GM19025 (cell line): Measurements from ENCODE around the gene UACA.
"Not testable (repeated sequence)": the region's sequence is repeated elsewhere in the genome, so short reads cannot be mapped to it uniquely, and the experiment has no call there.

Experiments used
- ATAC-seq: cut with Tn5 transposase; IDR thresholded peaks from one replicate; pipeline ENCODE4 v1.9.1; 2021; ENCODE audit warnings: mild to moderate bottlenecking, low read depth, moderate library complexity; ENCODE audit not compliant: unreplicated experiment

Gene UACA, protein sequence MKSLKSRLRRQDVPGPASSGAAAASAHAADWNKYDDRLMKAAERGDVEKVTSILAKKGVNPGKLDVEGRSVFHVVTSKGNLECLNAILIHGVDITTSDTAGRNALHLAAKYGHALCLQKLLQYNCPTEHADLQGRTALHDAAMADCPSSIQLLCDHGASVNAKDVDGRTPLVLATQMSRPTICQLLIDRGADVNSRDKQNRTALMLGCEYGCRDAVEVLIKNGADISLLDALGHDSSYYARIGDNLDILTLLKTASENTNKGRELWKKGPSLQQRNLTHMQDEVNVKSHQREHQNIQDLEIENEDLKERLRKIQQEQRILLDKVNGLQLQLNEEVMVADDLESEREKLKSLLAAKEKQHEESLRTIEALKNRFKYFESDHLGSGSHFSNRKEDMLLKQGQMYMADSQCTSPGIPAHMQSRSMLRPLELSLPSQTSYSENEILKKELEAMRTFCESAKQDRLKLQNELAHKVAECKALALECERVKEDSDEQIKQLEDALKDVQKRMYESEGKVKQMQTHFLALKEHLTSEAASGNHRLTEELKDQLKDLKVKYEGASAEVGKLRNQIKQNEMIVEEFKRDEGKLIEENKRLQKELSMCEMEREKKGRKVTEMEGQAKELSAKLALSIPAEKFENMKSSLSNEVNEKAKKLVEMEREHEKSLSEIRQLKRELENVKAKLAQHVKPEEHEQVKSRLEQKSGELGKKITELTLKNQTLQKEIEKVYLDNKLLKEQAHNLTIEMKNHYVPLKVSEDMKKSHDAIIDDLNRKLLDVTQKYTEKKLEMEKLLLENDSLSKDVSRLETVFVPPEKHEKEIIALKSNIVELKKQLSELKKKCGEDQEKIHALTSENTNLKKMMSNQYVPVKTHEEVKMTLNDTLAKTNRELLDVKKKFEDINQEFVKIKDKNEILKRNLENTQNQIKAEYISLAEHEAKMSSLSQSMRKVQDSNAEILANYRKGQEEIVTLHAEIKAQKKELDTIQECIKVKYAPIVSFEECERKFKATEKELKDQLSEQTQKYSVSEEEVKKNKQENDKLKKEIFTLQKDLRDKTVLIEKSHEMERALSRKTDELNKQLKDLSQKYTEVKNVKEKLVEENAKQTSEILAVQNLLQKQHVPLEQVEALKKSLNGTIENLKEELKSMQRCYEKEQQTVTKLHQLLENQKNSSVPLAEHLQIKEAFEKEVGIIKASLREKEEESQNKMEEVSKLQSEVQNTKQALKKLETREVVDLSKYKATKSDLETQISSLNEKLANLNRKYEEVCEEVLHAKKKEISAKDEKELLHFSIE (N-terminal part only)

DNA sequence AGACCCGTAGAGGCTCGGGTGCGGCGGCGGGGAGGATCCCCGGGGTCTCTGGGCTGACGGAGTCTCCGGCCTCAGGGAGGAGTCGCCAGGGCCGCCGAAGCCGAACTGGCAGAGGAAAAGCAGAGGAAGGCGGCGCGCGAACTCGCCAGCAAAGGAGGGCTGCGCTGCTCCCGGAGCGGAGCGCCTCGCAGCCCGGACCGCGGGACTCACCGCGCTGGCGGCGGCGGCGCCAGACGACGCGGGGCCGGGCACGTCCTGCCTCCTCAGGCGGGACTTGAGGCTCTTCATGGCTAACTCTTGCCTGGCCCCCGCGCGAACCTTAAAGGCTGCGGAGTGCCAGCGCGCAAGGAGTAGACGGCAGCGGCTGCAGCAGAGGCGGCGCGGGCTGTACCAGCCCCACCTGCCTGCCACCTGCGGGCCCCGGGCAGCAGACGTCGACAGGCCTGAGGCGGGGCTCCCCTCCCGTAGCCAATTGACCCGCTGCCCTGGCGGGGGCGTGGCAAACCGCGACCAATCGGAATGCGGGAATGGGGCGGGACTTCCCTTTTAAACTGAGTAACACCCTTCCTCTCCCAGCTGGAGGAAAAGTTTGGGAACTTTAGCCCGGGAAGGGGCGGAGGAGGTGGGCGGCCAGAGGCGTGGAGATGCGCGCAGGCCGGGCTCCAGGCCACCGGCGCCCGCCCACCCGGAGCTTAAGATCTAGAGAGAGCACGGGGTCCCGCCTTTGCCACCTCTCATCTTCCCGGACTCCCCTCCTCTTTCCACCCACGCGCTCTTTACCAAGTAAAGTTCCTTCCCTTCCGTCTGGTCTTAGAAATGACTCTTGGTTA lies at the start of gene UACA:
Gene UACA (minus strand): TSS at position 439 of the 830 bp plus-strand sequence. CDS start 151 bp downstream, at position 288.
- peak; percentile 89 for ATAC-seq

DNA sequence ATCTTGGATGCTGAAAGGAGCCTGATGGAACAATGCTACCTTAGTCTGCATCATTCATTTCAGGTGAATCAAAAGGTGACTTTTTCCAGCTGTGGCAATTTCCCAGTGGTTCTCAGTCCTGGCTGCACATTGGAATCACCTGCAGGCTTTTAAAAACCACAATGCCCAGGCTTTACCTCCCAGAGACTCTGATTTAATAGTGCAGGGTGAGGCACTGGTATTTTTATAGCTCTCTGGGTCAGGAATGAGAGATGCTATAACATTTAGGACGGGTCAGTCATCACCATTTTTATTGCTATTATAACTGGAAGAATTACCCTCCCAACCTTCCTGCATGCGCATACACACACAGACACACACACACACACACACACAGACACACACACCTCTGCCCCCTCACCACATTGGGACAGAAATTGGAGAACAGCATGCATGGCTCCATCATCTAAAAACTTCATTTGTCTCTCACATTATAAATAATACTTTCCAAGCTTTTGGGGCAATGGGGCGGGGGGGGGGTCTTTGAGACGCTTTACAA lies 49.5 kb upstream of the UACA start:
- ATAC-seq: no peak

DNA sequence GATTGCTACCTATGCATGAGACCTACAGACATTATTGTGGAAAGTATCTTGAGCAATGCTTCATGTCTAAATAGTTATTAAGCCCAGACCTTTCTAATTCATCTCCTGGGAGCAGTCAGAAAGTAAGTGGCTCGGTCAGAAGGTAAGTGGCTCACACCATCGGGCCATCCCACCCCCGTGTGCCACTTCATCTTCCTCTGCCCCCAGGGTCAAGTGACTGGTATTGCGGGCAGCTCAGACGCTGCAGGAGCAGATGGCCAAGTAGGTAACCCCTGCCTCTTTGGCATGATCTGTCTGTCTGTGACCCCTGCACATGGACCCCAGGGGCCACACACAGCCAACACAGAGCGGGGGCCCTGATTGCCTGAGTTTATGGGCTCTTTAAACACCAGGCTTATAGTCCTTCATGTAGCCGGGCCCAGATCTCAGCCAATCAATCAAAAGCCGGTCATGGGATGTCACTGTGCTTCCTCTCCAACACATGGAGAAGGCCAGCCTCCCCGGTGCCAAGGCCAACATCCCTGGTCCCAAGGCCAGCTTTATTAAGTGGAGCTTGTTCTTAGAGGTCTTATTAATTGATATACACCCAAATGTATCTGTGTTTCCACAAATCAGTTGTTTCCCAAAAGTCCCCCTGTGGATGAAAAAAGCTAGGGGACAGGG lies 47.7 kb upstream of the UACA start:
- no peak for ATAC-seq

DNA sequence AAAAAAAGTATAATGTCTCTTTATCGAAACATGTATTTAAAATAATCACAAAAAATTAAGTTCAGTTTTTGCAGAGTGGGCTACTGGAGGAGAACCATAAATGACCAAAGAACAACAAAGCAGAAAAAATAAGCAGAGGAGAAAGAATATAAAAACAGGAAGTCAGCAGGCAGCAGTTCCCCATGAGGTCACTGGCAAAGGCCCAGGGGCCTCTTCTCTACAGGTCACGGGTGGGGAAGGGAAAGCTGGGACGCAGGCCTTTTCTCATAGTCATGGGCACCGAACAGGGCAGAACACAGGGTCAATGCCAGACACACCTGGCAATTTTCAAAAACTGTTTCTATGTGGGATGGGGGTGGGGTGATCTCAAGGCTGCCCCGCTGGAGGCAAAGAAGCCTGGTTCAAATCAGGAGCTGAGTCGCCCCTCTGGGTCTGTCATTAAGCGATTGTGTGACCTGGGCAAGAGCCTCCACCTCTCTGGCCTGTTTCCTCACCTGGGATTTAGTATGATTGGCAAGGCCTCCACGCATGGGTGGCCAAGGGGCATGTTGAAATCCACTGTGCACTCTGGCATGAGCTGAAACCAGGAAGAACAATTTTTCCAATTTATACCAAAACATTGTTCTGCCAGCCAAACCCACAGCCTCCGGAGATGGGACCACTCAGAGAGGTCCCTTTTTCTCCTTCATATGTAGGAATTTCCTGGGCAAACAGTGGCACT lies 43.8 kb upstream of the UACA start:
- no peak for ATAC-seq

DNA sequence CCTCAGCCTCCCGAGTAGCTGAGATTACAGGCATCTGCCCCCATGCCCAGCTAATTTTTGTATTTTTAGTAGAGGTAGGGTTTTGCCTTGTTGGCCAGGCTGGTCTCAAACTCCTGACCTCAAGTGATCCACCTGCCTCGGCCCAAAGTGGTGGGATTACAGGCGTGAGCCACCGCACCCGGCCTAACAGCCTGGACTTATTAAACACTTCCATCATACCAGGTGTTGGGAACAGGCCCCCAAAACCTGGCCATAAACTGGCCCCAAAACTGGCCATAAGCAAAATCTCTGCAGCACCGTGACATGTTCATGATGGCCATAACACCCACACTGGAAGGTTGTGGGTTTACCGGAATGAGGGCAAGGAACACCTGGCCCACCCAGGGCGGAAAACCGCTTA lies 41.0 kb upstream of the UACA start:
- ATAC-seq: not testable (repeated sequence)

DNA sequence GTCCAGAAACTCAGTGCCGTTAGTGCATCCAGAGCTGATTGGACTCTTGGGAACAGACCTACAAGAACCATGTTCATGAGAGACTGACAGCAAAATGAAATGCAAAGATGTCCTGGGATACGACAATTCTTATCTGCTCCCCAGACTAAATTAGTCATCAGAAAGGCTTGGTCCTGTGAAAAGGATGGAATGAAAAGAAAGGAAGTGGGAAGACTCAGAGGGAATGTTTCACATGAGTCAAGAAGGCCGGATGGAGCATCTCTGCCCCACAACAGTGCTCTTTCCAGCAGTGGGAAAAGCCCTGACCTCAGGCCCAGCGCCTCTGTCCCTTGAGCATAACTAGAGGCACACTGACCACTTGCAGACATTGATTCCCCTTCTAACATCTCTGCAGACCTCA lies 39.3 kb upstream of the UACA start:
- ATAC-seq: no peak

DNA sequence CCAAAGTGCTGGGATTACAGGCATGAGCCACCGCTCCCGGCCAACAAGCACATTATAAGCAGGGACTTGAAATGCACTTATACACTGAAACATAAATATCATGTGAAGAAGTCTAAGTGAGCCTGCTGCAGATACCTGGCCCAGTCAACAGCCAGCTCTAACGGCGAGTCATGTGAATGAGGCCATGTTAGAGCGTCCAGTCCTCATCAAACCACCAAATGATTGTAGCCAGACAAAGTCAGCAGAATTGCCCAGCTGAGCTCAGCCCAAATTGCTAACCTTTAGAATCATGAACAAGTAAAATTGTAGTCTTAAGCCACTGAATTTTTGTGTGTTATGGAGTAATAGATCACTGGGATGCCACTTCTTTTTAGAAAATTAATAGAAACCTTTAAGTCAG lies 37.8 kb upstream of the UACA start:
- ATAC-seq: no peak

DNA sequence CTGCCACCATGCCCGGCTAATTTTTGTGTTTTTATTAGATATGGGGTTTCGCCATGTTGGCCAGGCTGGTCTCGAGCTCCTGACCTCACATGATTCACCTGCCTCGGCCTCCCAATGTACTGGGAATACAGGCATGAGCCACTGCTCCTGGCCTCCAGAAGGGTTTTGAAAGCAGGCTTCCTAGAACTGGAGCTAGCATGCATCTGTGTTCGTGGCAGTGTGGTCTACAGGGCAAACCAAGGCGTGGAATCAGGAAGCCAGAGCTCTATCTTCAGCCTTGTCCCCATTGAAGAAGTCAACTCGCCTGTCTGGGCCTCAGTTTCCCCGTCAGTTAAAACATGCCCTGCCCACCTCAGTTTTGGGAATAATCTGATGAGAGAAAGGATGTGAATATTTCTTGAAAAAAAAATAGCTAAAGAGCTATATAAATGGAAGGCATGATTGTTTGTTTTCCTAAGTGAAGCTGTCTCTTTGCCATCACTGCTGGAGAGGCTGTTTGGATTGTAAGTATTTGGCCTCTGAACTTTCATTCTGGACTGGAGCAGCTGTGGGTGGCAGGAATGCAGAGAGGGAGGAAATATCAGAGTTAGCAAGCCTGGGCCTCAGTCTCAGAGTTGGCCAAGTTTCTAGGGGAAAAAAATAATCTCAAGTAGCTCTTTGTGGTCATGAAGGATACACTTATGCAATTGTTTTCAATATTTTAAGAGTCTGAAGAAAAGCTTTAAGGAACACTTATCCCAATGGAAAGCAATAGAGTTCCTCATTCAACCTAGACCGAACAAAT lies 36.5 kb upstream of the UACA start:
- no peak for ATAC-seq

DNA sequence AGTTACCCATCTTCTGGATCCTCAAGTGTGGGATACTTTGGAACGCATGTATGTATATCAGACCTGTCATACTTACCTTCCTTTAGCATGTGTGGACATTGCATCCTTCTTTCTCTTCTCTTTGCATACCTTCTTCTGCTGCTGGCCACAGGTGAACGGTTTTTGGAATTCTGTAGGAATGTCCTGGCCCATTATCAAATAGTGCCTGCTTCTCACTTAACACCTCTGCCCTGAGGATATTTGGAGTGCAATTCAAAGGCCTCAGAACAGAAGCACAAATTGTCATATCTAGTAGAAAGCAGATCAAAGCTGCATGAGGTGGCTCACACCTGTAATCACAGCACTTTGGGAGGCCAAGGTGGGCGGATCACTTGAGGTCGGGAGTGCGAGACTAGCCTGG lies 34.1 kb upstream of the UACA start:
- no peak for ATAC-seq

DNA sequence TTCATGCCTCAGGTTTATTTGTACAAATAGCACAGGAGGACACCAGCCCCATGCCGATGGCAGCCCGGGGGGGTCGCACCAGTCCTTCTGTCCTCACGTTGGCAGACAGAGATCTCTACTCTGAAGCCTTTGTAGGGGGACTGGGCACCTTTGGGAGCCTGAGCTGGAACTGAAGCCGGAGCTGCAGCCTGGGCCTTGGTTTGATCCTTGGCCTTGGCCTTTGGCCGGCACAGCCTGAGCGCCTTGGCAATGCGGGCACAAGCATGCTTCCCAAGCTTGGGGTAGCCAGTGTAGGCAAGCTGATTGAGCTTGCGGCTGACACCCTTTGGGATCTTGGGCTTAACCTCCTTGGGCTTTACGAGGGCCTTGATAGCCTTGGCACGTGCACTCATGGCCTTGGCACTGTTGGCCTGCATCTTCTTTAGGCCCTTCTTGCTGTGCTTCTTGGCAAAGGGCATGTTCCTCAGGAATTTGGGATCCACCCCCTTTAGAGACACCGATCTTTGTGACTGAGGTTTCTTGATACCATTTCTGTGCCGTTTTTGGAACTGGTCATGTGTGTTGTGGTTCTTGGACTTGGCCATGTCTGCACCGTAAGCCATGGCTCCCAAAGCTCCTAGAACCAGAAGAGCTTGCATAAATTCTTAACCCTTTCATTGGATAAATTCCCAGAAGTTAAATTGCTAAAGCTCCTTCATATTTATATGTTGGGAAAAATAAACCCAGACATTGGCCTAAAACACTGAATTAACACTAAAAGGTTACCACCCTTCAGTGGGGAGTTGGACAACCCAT lies 33.4 kb upstream of the UACA start:
- no peak for ATAC-seq

DNA sequence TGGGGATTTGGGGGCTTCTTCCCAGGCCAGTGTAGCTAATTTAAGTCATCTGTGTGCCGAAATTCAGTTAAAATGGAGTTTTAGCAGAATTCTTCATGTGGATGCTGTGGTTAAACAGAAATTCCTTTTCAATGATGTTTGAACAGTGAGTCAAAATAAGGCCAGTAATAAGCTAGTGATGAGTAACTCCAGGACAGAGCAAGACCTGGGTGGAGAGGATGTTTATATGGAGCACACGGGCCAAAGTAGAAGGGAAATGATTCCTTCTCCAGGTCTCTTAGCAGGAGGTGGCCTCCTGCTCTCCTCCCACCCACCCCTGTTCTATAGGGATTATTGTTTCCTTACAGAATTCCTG lies 31.9 kb upstream of the UACA start:
- no peak for ATAC-seq

DNA sequence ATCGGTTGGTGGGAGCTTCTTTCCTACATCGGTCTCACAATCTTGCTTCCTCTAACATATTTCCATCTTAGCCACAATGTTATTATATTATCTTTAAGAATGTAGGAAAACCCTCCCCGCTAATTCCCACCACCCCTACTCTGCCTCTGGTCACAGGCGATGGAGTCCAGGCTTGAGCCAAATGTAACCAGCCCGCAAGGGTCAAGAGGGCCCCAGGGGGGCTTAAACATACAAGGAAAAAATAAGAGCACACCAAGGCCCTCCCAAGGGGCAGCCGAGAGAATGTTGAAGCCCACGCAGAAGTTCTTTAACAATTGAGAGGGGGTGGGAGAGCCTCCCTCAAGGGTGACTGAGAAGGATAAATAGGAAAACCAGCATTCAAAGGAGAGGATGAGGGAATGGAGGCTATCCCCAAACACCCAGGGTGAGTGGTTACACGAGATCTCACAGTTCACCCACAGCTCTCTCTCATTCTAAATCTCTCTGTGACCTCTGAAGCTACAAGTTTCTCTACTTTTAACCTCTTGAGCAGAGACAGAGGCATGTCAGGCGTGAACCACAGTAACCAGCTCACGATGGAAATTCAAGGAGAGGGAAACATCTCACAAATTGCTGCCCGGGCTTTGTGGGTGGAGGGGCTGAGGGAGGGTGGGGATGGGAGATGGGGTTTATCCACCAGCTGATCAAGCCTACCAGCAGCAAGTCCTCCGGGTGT lies 31.4 kb upstream of the UACA start:
- no peak for ATAC-seq

DNA sequence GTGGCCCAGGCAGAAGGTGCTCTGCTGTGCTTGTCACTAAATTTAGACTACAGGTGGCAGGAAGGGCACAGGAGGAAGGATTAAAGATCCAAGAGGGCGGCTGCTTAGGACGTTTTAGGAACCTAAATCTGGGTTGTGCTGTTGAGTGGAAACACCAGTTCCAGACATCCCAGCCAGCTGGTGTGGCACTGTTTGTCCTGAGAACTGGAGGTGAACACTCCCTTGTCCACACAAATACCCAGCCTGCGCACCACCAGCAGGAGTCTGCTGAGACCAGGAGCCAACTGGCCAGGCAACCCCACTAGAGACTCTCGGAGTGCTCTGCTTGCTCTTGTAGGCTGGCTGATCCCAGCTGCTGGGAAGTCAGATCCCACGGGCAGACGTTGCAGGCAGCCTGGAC lies 30.3 kb upstream of the UACA start:
- no peak for ATAC-seq

DNA sequence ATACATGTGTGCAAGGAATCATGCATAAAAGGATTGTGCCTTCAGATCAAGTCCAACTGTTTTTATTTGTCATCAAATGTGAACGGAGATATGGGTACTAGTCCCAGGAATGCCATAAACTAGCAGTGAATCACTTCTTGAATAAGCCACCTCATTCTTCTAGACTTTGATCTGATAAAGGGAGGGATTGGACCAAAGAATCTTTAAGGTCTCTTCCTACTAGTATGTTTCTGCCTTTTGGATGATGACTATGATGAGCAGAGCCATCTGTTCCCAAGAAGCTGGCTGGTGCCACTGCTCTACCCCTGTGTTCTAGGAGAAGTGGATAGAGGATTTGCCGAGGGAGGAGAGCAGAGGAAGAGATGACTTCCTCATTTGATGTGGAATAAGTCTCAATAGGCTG lies 28.8 kb upstream of the UACA start:
- no peak for ATAC-seq

DNA sequence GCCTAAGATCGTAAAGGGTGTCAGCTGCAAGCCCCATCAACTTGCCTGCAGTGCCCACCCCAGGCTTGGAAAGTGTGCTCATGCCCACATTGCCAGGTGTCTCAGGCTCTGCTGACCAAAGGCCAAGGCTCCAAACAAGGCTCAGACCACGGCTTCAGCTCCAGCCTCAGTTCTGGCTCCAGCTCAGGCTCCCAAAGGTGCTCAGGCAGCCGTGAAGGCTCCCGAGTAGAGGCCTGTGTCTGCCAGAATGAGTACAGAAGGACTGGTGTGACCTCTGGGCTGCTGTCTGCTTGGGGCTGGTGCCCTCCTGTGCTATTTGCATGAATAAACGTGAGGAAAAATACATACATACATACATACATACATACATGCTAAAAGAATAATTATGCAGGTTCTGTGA lies 27.9 kb upstream of the UACA start:
- ATAC-seq: no peak

DNA sequence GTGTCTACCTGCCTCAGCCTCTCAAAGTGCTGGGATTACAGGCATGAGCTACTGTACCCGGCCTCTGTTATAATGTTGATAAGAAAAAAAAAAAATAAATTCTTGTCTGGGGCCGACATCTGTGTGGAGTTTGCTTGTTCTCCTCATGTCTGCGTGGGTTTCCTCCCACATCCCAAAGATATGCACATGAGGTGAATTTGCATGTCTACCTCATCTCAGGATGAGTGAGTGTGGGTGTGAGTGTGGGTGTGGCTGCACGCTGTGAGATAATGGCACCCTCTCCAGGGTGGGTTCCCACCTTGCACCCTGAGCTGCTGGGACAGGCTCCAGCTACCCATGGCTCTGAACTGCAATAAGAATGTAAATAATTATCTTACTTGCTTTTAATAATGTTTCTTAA lies 25.9 kb upstream of the UACA start:
- ATAC-seq: no peak
